B cell (primary cell): ENCODE results near the gene PRKACA. TPM values are rescaled to one million over a fixed set of nuclear protein-coding genes. Genes with fewer than 3 reads are reported as not detected.

Experiments used
- ATAC-seq: fragments of 200-7000 bp; cut with Tn5 transposase; one replicate; pipeline ENCODE4 v1.10.0; 2021; ENCODE audit warnings: low read depth, mild to moderate bottlenecking, moderate number of reproducible peaks, moderate library complexity
- CTCF ChIA-PET: fragments of 350-600 bp; sonication (Branson Sonifier 250); formaldehyde crosslinking; loops from one replicate; lab custom pipeline; 2021; ENCODE audit warnings: antibody characterized with exemption, inconsistent platforms; lab: Charles Lee
- POLR2A ChIA-PET: fragments of 350-600 bp; sonication (Branson Sonifier 250); formaldehyde crosslinking; loops from one replicate; lab custom pipeline; 2021; ENCODE audit warnings: antibody characterized with exemption; lab: Charles Lee
- DNase-seq: peaks from one replicate; pipeline ENCODE4 v3.0.0; 2013
- H2AFZ ChIP-seq: 2 replicates; pipeline ENCODE4 v1.6.1; 2012; ENCODE audit warnings: mild to moderate bottlenecking, low read depth, low read length; ENCODE audit not compliant: insufficient read depth, poor library complexity, severe bottlenecking
- H3K27ac ChIP-seq, 2 donors: 1 replicate in 1 of 2; 2 replicates in 1 of 2; pipeline ENCODE4 v1.5.1; 2012 to 2013; ENCODE audit warnings: low read length in 2 of 2, mild to moderate bottlenecking in 2 of 2, moderate library complexity in 1 of 2
- H3K27me3 ChIP-seq, 4 experiments: fragments of 200-600 bp in 1 of 4; sonication (generic) in 1 of 4; replicated peaks in 1 of 4; 1 replicate in 2 of 4; 2 replicates in 2 of 4; pipeline versions ENCODE4 v1.6.1 to v1.7.0; 2013 to 2016; ENCODE audit warnings: low read length in 3 of 4, mild to moderate bottlenecking in 2 of 4, mixed read lengths in 1 of 4, moderate library complexity in 1 of 4; ENCODE audit not compliant: insufficient read depth in 4 of 4, control insufficient read depth in 3 of 4; ENCODE audit errors: control extremely low read depth in 1 of 4
- H3K36me3 ChIP-seq, 2 experiments: replicated peaks in 1 of 2; 1 replicate in 1 of 2; 2 replicates in 1 of 2; pipeline versions ENCODE4 v1.6.1 to v1.7.1; 2013; ENCODE audit warnings: low read length in 1 of 2; ENCODE audit not compliant: insufficient read depth in 2 of 2, control insufficient read depth in 1 of 2; ENCODE audit errors: control extremely low read depth in 1 of 2, extremely low read depth in 1 of 2
- H3K4me1 ChIP-seq, 2 donors: fragments of 200-600 bp in 1 of 2; sonication (generic) in 1 of 2; 1 replicate in 1 of 2; 2 replicates in 1 of 2; pipeline versions ENCODE4 v1.5.1 to v1.6.1; 2013 to 2017; ENCODE audit warnings: low read length in 2 of 2; ENCODE audit not compliant: control insufficient read depth in 2 of 2, insufficient read depth in 2 of 2
- H3K4me2 ChIP-seq: replicated peaks from 2 replicates; pipeline ENCODE3; 2012; ENCODE audit warnings: mild to moderate bottlenecking, low read depth, low read length; ENCODE audit not compliant: poor library complexity, severe bottlenecking
- H3K4me3 ChIP-seq, 5 experiments: fragments of 200-600 bp in 1 of 5; sonication (generic) in 1 of 5; 1 replicate in 3 of 5; 2 replicates in 2 of 5; pipeline versions ENCODE4 v1.5.1 to v1.7.0; 2011 to 2016; ENCODE audit warnings: low read length in 4 of 5, mild to moderate bottlenecking in 4 of 5, low read depth in 2 of 5, control low read depth in 1 of 5, moderate library complexity in 1 of 5; ENCODE audit not compliant: insufficient read depth in 1 of 5; ENCODE audit errors: control extremely low read depth in 1 of 5, extremely low read depth in 1 of 5
- H3K79me2 ChIP-seq: fragments of 200-600 bp; sonication (generic); one replicate; pipeline ENCODE4 v1.6.0; 2016; ENCODE audit warnings: low read length; ENCODE audit not compliant: control insufficient read depth, insufficient read depth
- H3K9ac ChIP-seq: fragments of 200-600 bp; sonication (generic); 2 replicates; pipeline ENCODE4 v1.6.1; 2017; ENCODE audit warnings: mild to moderate bottlenecking, low read length, moderate library complexity
- H3K9me3 ChIP-seq, 3 donors: one replicate each; pipeline versions ENCODE4 v1.6.1 to v1.7.1; 2013; ENCODE audit warnings: low read length in 2 of 3; ENCODE audit not compliant: control insufficient read depth in 2 of 3, insufficient read depth in 1 of 3; ENCODE audit errors: control extremely low read depth in 1 of 3
- H4K20me1 ChIP-seq: 2 replicates; pipeline ENCODE4 v1.6.0; 2012; ENCODE audit warnings: mild to moderate bottlenecking, low read length; ENCODE audit not compliant: insufficient read depth, control insufficient read depth, poor library complexity, severe bottlenecking
- H3K27ac Mint-ChIP-seq: one replicate; pipeline ENCODE4 v1.8.0; 2021; ENCODE audit warnings: mixed read lengths
- H3K27me3 Mint-ChIP-seq: one replicate; pipeline ENCODE4 v1.8.0; 2021; ENCODE audit warnings: mixed read lengths
- H3K4me1 Mint-ChIP-seq: one replicate; pipeline ENCODE4 v1.8.0; 2021; ENCODE audit warnings: mixed read lengths
- H3K4me3 Mint-ChIP-seq: one replicate; pipeline ENCODE4 v1.8.0; 2021; ENCODE audit warnings: mixed read lengths
- H3K9me3 Mint-ChIP-seq: one replicate; pipeline ENCODE4 v1.8.0; 2022; ENCODE audit warnings: mixed read lengths; ENCODE audit not compliant: insufficient read depth
- CTCF ChIP-seq: fragments of 200-600 bp; IDR thresholded peaks from one replicate; pipeline ENCODE4 v1.8.0; 2022; ENCODE audit warnings: antibody characterized with exemption, mild to moderate bottlenecking
- EZH2 ChIP-seq: IDR thresholded peaks from 2 replicates; pipeline ENCODE4 v1.6.1; 2012; ENCODE audit warnings: borderline replicate concordance, low read depth, mild to moderate bottlenecking, moderate library complexity, low read length; ENCODE audit not compliant: insufficient read depth, poor library complexity, severe bottlenecking
- WGBS: methylation state at CpG from one replicate; pipeline ENCODE4 v1.1.5; 2013; ENCODE audit warnings: missing lambda C conversion rate; ENCODE audit not compliant: insufficient coverage; 5-methylcytosine and 5-hydroxymethylcytosine counted together
- intact Hi-C: fragments of 100-400 bp; cut with micrococcal nuclease; formaldehyde crosslinking; loops from one replicate; pipeline ENCODE4 v1.10.0; 2022
- polyA plus RNA-seq: library from polyadenylated mRNA; depleted of rRNA; stranded (reverse); fragments of >200 nt; gene quantifications from 2 replicates; pipeline ENCODE4 v1.2.3, GENCODE V29; 2012
- total RNA-seq, 2 donors: library from RNA; stranded (reverse); fragments of 120-200 nt in 1 of 2; gene quantifications; 1 replicate in 1 of 2; 2 replicates in 1 of 2; pipeline versions ENCODE4 v1.2.3 to v1.2.4, GENCODE V29; 2013 to 2022

PRKACA gene
- total and polyA plus RNA-seq, 2 donors (not counting 1 experiment from before 2014, with no cell fraction given): 36.8 to 43.0 TPM

- Histone ChIP-seq H3K79me2 (peaks cover 3% of the 10 kb centered on the region), H3K27ac (no peak overlapping the region), H4K20me1 (no peaks in the 10 kb centered on the region), H3K4me1 (peaks cover 0 to 10% of the 10 kb centered on the region in 2 donors), H3K4me3 (no peak overlapping the region), H3K9ac (no peak overlapping the region), H3K27me3 (no peaks in the 10 kb centered on the region), H3K36me3 (no peaks in the 10 kb centered on the region), H2AFZ (no peak overlapping the region), H3K9me3 (no peaks in the 10 kb centered on the region), H3K4me2 (no peak overlapping the region)
- TF ChIP-seq EZH2 (no peak), CTCF (no peak)
- Mint-ChIP-seq H3K27me3 (no peaks in the 10 kb centered on the region), H3K9me3 (no peaks in the 10 kb centered on the region), H3K4me3 (no peak overlapping the region), H3K4me1 (no peaks in the 10 kb centered on the region), H3K27ac (no peak overlapping the region)
- DNase-seq: no peak
- 51% methylated on average over 2 of the region's 4 CpGs for WGBS
- ChIA-PET CTCF (no interaction called here), POLR2A (interaction anchor here (0.8 kb wide), 1 partner anchor 252 kb away, joined by 3 read pairs; no protein-coding TSS in a partner anchor)
- ATAC-seq: no peak
- intact Hi-C loops: no loop called here
Observed at GRCh38 chr19:14127929-14128509, 10.5 kb upstream of the PRKACA start.

DNA sequence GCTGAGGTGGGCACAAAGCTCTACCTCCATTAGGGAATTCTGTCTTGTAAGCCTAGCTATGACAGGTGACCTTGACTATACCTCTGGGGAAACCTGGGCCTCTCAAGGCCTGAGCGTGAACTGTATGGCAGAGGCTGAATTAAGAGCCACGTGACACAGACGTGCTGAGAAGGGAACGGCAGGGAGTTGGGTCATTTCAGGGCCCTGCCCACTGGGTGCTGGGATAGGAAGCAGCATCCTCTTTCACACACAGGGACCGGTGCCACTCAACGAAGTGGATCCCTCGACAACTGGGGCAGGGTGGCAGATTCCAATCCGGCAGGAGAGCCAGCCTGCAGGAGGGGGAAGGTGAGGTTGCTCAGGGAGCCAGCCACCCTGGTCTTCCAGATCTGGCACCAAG, 9.6 kb upstream of the PRKACA start:
- no peak overlapping the region for H3K4me3 ChIP-seq
- Mint-ChIP-seq H3K9me3 (no peaks in the 10 kb centered on the region), H3K4me3 (no peak overlapping the region), H3K27ac (no peak overlapping the region), H3K27me3 (no peaks in the 10 kb centered on the region), H3K4me1 (no peaks in the 10 kb centered on the region)
- DNase-seq (no peak), ATAC-seq (no peak)
- no peak overlapping the region for H3K27ac ChIP-seq
- POLR2A ChIA-PET: no interaction called here
- no peaks in the 10 kb centered on the region for H3K79me2 ChIP-seq
- H3K4me2 ChIP-seq: no peak overlapping the region
- H3K27me3 ChIP-seq: no peaks in the 10 kb centered on the region
- no peak overlapping the region for H2AFZ ChIP-seq
- no peaks in the 10 kb centered on the region for H3K36me3 ChIP-seq
- intact Hi-C loops: no loop called here
- TF ChIP-seq EZH2: no peak
- no peak overlapping the region for H3K9ac ChIP-seq
- H4K20me1 ChIP-seq: no peaks in the 10 kb centered on the region
- 88% methylated on average over 6 of the region's 8 CpGs for WGBS
- H3K4me1 ChIP-seq: peaks cover 0 to 10% of the 10 kb centered on the region in 2 donors
- no peaks in the 10 kb centered on the region for H3K9me3 ChIP-seq
- CTCF ChIA-PET: no interaction called here
